Astrocyte (in vitro differentiated cells and primary cell): ENCODE data around the gene RAD21L1.

Experiments used
- CTCF ChIP-seq: IDR thresholded peaks from 2 replicates; pipeline ENCODE4 v1.5.1; 2011; ENCODE audit warnings: low read depth, mild to moderate bottlenecking, inconsistent platforms, low read length, moderate library complexity; ENCODE audit not compliant: insufficient read depth
- EZH2 ChIP-seq: IDR thresholded peaks from 2 replicates; pipeline ENCODE4 v1.6.1; 2012; ENCODE audit warnings: mild to moderate bottlenecking, low read length, inconsistent platforms; ENCODE audit not compliant: insufficient read depth

- TF ChIP-seq CTCF (no peak), EZH2 (no peak)
These were observed 22.2 kb upstream of the RAD21L1 start for GRCh38 chr20:1203630-1204029.
